Right cardiac atrium (tissue), 5 donors: Measurements from ENCODE around the gene TEX9. TPM values are rescaled to one million over a fixed set of nuclear protein-coding genes. Genes with fewer than 3 reads are reported as not detected.

Experiments used
- ATAC-seq, 2 donors: fragments of 200-7000 bp; cut with Tn5 transposase; one replicate each; pipeline versions ENCODE4 v1.8.0 to v1.9.1; 2020; ENCODE audit warnings: moderate library complexity in 2 of 2, mild to moderate bottlenecking in 1 of 2
- DNase-seq, 3 donors: peaks; one replicate each; pipeline ENCODE4 v3.0.0-alpha.2; 2020
- H3K27ac ChIP-seq: one replicate; pipeline ENCODE4 v1.5.1; 2013; ENCODE audit warnings: mild to moderate bottlenecking, low read length, control low read depth, moderate library complexity
- H3K27me3 ChIP-seq: one replicate; pipeline ENCODE4 v1.6.1; 2013; ENCODE audit not compliant: control insufficient read depth, insufficient read depth
- H3K4me1 ChIP-seq: one replicate; pipeline ENCODE4 v1.6.1; 2013; ENCODE audit warnings: low read length; ENCODE audit not compliant: control insufficient read depth, insufficient read depth
- H3K4me3 ChIP-seq: one replicate; pipeline ENCODE4 v1.5.1; 2013; ENCODE audit warnings: low read length, control low read depth
- H3K9me3 ChIP-seq: one replicate; pipeline ENCODE4 v1.6.1; 2013; ENCODE audit warnings: low read length; ENCODE audit not compliant: control insufficient read depth
- WGBS: extraction: QIAGEN DNeasy Blood & Tissue Kit; methylation state at CpG from one replicate; pipeline ENCODE4 v1.1.7; 2013; 5-methylcytosine and 5-hydroxymethylcytosine counted together
- intact Hi-C, 4 donors: fragments of 100-400 bp; cut with DNase I; formaldehyde crosslinking; loops; one replicate each; pipeline versions ENCODE4 v1.11.0 to v1.14.0; 2022 to 2023
- polyA plus RNA-seq: library from polyadenylated mRNA; stranded (reverse); fragments of 200-250 nt; gene quantifications from one replicate; pipeline ENCODE4 v1.2.3, GENCODE V29; 2013
- total RNA-seq, 4 donors: library from RNA; stranded (reverse); fragmentation: NEBNext Ultra II Directional; extraction: Animal tissue kit (Norgen Biotek cat#: 25700); gene quantifications; one replicate each; pipeline ENCODE4 v1.2.1, GENCODE V29; 2021
- donor health status: healthy with polysubstance abuse.
- donor health status: DM: no; HTN: yes; CAD: no.
- donor health status: DM: no; HTN: no; CAD: no.
- donor health status: DM: no; HTN: yes; CAD: no; lungs with severe emphysema.
- donor health status: DM: yes; HTN: yes; CAD: no.

The TEX9 gene
- total and polyA plus RNA-seq, 5 donors = 0.27 to 1.6 (median 1.4) TPM

- no peaks in the 10 kb centered on the region for H3K9me3 ChIP-seq
- ATAC-seq (no peak), DNase-seq (no peak)
- H3K4me1 ChIP-seq = no peaks in the 10 kb centered on the region
- no peak overlapping the region for H3K27ac ChIP-seq
- H3K4me3 ChIP-seq = no peak overlapping the region
- intact Hi-C loops = no loop called here
- WGBS = 31% methylated on average over 1 of the region's 1 CpG
- H3K27me3 ChIP-seq = no peaks in the 10 kb centered on the region
Observed at GRCh38 chr15:56342653-56343052, 22.6 kb upstream of the TEX9 start.

- 75% methylated on average over 2 of the region's 2 CpGs for WGBS
- no peak for DNase-seq
- Histone ChIP-seq H3K27me3 (no peaks in the 10 kb centered on the region), H3K4me3 (no peak overlapping the region), H3K4me1 (no peaks in the 10 kb centered on the region), H3K9me3 (no peaks in the 10 kb centered on the region), H3K27ac (no peak overlapping the region)
- ATAC-seq = no peak
- intact Hi-C loops = no loop called here
Observed at GRCh38 chr15:56343879-56344278, 21.3 kb upstream of the TEX9 start.

- ATAC-seq (no peak), DNase-seq (no peak)
- Histone ChIP-seq H3K27me3 (no peaks in the 10 kb centered on the region), H3K4me1 (no peaks in the 10 kb centered on the region), H3K4me3 (no peak overlapping the region), H3K27ac (no peak overlapping the region), H3K9me3 (no peaks in the 10 kb centered on the region)
- intact Hi-C loops = no loop called here
- 84% methylated on average over 2 of the region's 2 CpGs for WGBS
Observed at GRCh38 chr15:56344336-56344735, 20.9 kb upstream of the TEX9 start.

GRCh38 chr15:56346414-56346813, 18.8 kb upstream of the TEX9 start:
- Histone ChIP-seq H3K27ac (no peak overlapping the region), H3K4me1 (no peaks in the 10 kb centered on the region), H3K9me3 (no peaks in the 10 kb centered on the region), H3K27me3 (no peaks in the 10 kb centered on the region), H3K4me3 (no peak overlapping the region)
- intact Hi-C loops = no loop called here
- DNase-seq = no peak
- WGBS = 73% methylated on average over 3 of the region's 3 CpGs
- no peak for ATAC-seq

- intact Hi-C loops = no loop called here
- WGBS = 81% methylated on average over 6 of the region's 6 CpGs
- Histone ChIP-seq H3K27me3 (no peaks in the 10 kb centered on the region), H3K4me3 (no peak overlapping the region), H3K4me1 (no peaks in the 10 kb centered on the region), H3K9me3 (no peaks in the 10 kb centered on the region), H3K27ac (no peak overlapping the region)
- ATAC-seq (no peak), DNase-seq (no peak)
Observed at GRCh38 chr15:56349554-56349953, 15.7 kb upstream of the TEX9 start.

- no peaks in the 10 kb centered on the region for H3K4me1 ChIP-seq
- 29% methylated on average over 1 of the region's 1 CpG for WGBS
- H3K9me3 ChIP-seq = no peaks in the 10 kb centered on the region
- H3K4me3 ChIP-seq = no peak overlapping the region
- no peak overlapping the region for H3K27ac ChIP-seq
- intact Hi-C loops = no loop called here
- DNase-seq = no peak
- ATAC-seq = no peak
- H3K27me3 ChIP-seq = no peaks in the 10 kb centered on the region
Observed at GRCh38 chr15:56351353-56351752, 13.9 kb upstream of the TEX9 start.

GRCh38 chr15:56351957-56352506, 13.2 kb upstream of the TEX9 start:
- ATAC-seq (no peak), DNase-seq (no peak)
- H3K4me3 ChIP-seq = no peak overlapping the region
- no peaks in the 10 kb centered on the region for H3K4me1 ChIP-seq
- H3K9me3 ChIP-seq = no peaks in the 10 kb centered on the region
- H3K27me3 ChIP-seq = no peaks in the 10 kb centered on the region
- 68% methylated on average over 12 of the region's 12 CpGs for WGBS
- no peak overlapping the region for H3K27ac ChIP-seq
- intact Hi-C loops = no loop called here

- H3K4me3 ChIP-seq = no peak overlapping the region
- DNase-seq (no peak), ATAC-seq (no peak)
- H3K27ac ChIP-seq = no peak overlapping the region
- 47% methylated on average over 1 of the region's 1 CpG for WGBS
- H3K4me1 ChIP-seq = no peaks in the 10 kb centered on the region
- intact Hi-C loops = no loop called here
- H3K9me3 ChIP-seq = no peaks in the 10 kb centered on the region
- H3K27me3 ChIP-seq = no peaks in the 10 kb centered on the region
Observed at GRCh38 chr15:56353119-56353518, 12.1 kb upstream of the TEX9 start.

- Histone ChIP-seq H3K27me3 (no peaks in the 10 kb centered on the region), H3K27ac (no peak overlapping the region), H3K4me3 (no peak overlapping the region), H3K9me3 (no peaks in the 10 kb centered on the region), H3K4me1 (no peaks in the 10 kb centered on the region)
- no peak for ATAC-seq
- no peak for DNase-seq
- intact Hi-C loops = no loop called here
Observed at GRCh38 chr15:56353740-56354139, 11.5 kb upstream of the TEX9 start.

GRCh38 chr15:56356616-56357015, 8.6 kb upstream of the TEX9 start:
- 77% methylated on average over 2 of the region's 2 CpGs for WGBS
- ATAC-seq = no peak

GRCh38 chr15:56358604-56359003, 6.6 kb upstream of the TEX9 start:
- Histone ChIP-seq H3K9me3 (no peaks in the 10 kb centered on the region), H3K27me3 (no peaks in the 10 kb centered on the region), H3K27ac (no peak overlapping the region), H3K4me1 (no peaks in the 10 kb centered on the region), H3K4me3 (no peak overlapping the region)
- no peak for ATAC-seq
- WGBS = 72% methylated on average over 7 of the region's 7 CpGs
- intact Hi-C loops = no loop called here
- DNase-seq = no peak

More at GRCh38 chr15:56356616-56357015, 8.6 kb upstream of the TEX9 start:
- H3K4me3 ChIP-seq = no peak overlapping the region
- no peaks in the 10 kb centered on the region for H3K27me3 ChIP-seq
- no peaks in the 10 kb centered on the region for H3K4me1 ChIP-seq
- H3K27ac ChIP-seq = no peak overlapping the region
- DNase-seq = no peak
- intact Hi-C loops = no loop called here
- no peaks in the 10 kb centered on the region for H3K9me3 ChIP-seq

- intact Hi-C loops = no loop called here
- 94% methylated on average over 1 of the region's 1 CpG for WGBS
Observed at GRCh38 chr15:56361987-56362386, 3.2 kb upstream of the TEX9 start.

More at GRCh38 chr15:56361987-56362386, 3.2 kb upstream of the TEX9 start:
- H3K9me3 ChIP-seq = no peaks in the 10 kb centered on the region
- H3K4me1 ChIP-seq = no peaks in the 10 kb centered on the region
- no peak overlapping the region for H3K4me3 ChIP-seq
- DNase-seq (no peak), ATAC-seq (no peak)
- H3K27ac ChIP-seq = no peak overlapping the region
- H3K27me3 ChIP-seq = no peaks in the 10 kb centered on the region
